Caco-2 (cell line): ENCODE measurements around the gene CRB1. TPM values are rescaled to one million over a fixed set of nuclear protein-coding genes. Genes with fewer than 3 reads are reported as not detected.

Experiments used
- BruUV-seq: library from RNA; stranded (reverse); fragments of 400-500 nt; replicated peaks from 2 replicates; lab custom pipeline; 2021; lab: Mats Ljungman, UMichigan
- CTCF ChIA-PET: fragments of 300-600 bp; sonication (Branson Sonifier 250); formaldehyde crosslinking; loops from one replicate; lab custom pipeline; 2022; ENCODE audit warnings: antibody characterized with exemption; lab: Charles Lee
- POLR2A ChIA-PET: fragments of 300-600 bp; sonication (Branson Sonifier 250); formaldehyde crosslinking; loops from one replicate; lab custom pipeline; 2022; ENCODE audit warnings: antibody characterized with exemption; lab: Charles Lee
- DNase-seq, 2 experiments: peaks; one replicate each; pipeline versions ENCODE4 v3.0.0 to v3.0.0-alpha.2; 2020 to 2022
- H3K27me3 ChIP-seq: replicated peaks from 2 replicates; pipeline ENCODE4 v1.6.0; 2011; ENCODE audit warnings: low read length; ENCODE audit not compliant: control insufficient read depth, insufficient read depth
- H3K36me3 ChIP-seq: 2 replicates; pipeline ENCODE4 v1.5.1; 2011; ENCODE audit warnings: low read length; ENCODE audit not compliant: control insufficient read depth, insufficient read depth
- H3K4me1 ChIP-seq: fragments of 250-450 bp; sonication (Bioruptor Pico); 2 replicates; pipeline ENCODE4 v1.5.1; 2020; ENCODE audit warnings: mild to moderate bottlenecking
- H3K4me3 ChIP-seq: 2 replicates; pipeline ENCODE4 v1.5.1; 2011; ENCODE audit warnings: low read depth, mild to moderate bottlenecking, control low read depth, low read length
- H3K9me3 ChIP-seq: fragments of 250-450 bp; sonication (Bioruptor Pico); 2 replicates; pipeline ENCODE4 v1.5.1; 2020; ENCODE audit warnings: mild to moderate bottlenecking, moderate library complexity
- H3K27ac Mint-ChIP-seq: one replicate; pipeline ENCODE4 v1.8.0; 2022; ENCODE audit warnings: mixed read lengths; ENCODE audit not compliant: unreplicated experiment
- H3K27me3 Mint-ChIP-seq: one replicate; pipeline ENCODE4 v1.8.0; 2022; ENCODE audit warnings: mixed read lengths; ENCODE audit not compliant: insufficient read depth, unreplicated experiment
- H3K36me3 Mint-ChIP-seq: one replicate; pipeline ENCODE4 v1.8.0; 2022; ENCODE audit warnings: mild to moderate bottlenecking, mixed read lengths; ENCODE audit not compliant: insufficient read depth, unreplicated experiment
- H3K4me1 Mint-ChIP-seq: one replicate; pipeline ENCODE4 v1.8.0; 2022; ENCODE audit warnings: low read depth, mixed read lengths; ENCODE audit not compliant: unreplicated experiment
- H3K4me3 Mint-ChIP-seq: one replicate; pipeline ENCODE4 v1.8.0; 2022; ENCODE audit warnings: mild to moderate bottlenecking, moderate library complexity, mixed read lengths; ENCODE audit not compliant: unreplicated experiment
- H3K9me3 Mint-ChIP-seq: one replicate; pipeline ENCODE4 v1.8.0; 2022; ENCODE audit warnings: mixed read lengths; ENCODE audit not compliant: unreplicated experiment
- intact Hi-C: fragments of 100-400 bp; cut with micrococcal nuclease; formaldehyde crosslinking; loops from one replicate; pipeline ENCODE4 v1.10.0; 2022; ENCODE audit not compliant: unreplicated experiment
- total RNA-seq: library from RNA; stranded (reverse); gene quantifications from 2 replicates; pipeline ENCODE4 v1.2.3, GENCODE V29; 2022
- TF ChIP-seq, protein P1 (sequence below), 2 experiments: fragments of 200-600 bp in 1 of 2; IDR thresholded peaks; 1 replicate in 1 of 2; 2 replicates in 1 of 2; pipeline versions ENCODE4 v1.5.1 to v1.8.0; 2011 to 2022; ENCODE audit warnings: antibody characterized with exemption in 1 of 2, control low read depth in 1 of 2, inconsistent platforms in 1 of 2, low read depth in 1 of 2, low read length in 1 of 2, mild to moderate bottlenecking in 1 of 2, moderate library complexity in 1 of 2; ENCODE audit not compliant: insufficient read depth in 1 of 2, severe bottlenecking in 1 of 2, unreplicated experiment in 1 of 2

The CRB1 gene
- total RNA-seq, 1 experiment from 2014 or later: not detected

DNA sequence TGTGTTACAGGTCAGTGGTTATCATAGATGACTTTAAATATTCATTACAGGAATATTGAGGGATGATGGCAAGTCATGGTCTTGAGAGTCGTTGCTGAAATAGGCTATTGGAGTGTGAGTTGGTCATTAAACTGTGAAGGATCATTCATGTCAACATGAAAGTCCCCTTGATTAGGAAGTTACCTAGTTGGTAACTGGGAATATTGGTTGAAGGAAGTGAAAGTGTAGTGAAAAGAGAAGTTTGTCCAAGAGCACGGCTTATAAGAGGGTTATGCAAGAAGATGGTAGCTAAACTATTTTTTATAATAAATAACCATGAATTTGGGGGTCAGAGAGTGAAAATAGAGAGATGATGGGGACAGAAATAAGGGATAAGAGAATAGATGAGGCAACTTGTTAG, 16.9 kb downstream of the CRB1 start:
- intact Hi-C loops: no loop called here
- no peak overlapping the region for H3K27ac Mint-ChIP-seq
- no TSS peak for BruUV-seq
- H3K4me3 Mint-ChIP-seq: no peak overlapping the region
- no peak overlapping the region for H3K4me3 ChIP-seq
- ChIA-PET POLR2A (no interaction called here), CTCF (no interaction called here)
- H3K4me1 Mint-ChIP-seq: no peaks in the 10 kb centered on the region
- TF ChIP-seq, protein P1, sequence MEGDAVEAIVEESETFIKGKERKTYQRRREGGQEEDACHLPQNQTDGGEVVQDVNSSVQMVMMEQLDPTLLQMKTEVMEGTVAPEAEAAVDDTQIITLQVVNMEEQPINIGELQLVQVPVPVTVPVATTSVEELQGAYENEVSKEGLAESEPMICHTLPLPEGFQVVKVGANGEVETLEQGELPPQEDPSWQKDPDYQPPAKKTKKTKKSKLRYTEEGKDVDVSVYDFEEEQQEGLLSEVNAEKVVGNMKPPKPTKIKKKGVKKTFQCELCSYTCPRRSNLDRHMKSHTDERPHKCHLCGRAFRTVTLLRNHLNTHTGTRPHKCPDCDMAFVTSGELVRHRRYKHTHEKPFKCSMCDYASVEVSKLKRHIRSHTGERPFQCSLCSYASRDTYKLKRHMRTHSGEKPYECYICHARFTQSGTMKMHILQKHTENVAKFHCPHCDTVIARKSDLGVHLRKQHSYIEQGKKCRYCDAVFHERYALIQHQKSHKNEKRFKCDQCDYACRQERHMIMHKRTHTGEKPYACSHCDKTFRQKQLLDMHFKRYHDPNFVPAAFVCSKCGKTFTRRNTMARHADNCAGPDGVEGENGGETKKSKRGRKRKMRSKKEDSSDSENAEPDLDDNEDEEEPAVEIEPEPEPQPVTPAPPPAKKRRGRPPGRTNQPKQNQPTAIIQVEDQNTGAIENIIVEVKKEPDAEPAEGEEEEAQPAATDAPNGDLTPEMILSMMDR (IDR thresholded peaks at IDR 0.05; ENCODE audit: insufficient read depth in 1 of 2, low read depth in 1 of 2, low read length in 1 of 2, severe bottlenecking in 1 of 2, unreplicated experiment in 1 of 2): no peak
- peaks cover 9% of the 10 kb centered on the region for H3K27me3 Mint-ChIP-seq
- no peaks in the 10 kb centered on the region for H3K36me3 ChIP-seq
- no peaks in the 10 kb centered on the region for H3K4me1 ChIP-seq
- DNase-seq: no peak
- no peaks in the 10 kb centered on the region for H3K27me3 ChIP-seq
- H3K9me3 ChIP-seq: no peaks in the 10 kb centered on the region
- H3K9me3 Mint-ChIP-seq: no peaks in the 10 kb centered on the region
- no peaks in the 10 kb centered on the region for H3K36me3 Mint-ChIP-seq

DNA sequence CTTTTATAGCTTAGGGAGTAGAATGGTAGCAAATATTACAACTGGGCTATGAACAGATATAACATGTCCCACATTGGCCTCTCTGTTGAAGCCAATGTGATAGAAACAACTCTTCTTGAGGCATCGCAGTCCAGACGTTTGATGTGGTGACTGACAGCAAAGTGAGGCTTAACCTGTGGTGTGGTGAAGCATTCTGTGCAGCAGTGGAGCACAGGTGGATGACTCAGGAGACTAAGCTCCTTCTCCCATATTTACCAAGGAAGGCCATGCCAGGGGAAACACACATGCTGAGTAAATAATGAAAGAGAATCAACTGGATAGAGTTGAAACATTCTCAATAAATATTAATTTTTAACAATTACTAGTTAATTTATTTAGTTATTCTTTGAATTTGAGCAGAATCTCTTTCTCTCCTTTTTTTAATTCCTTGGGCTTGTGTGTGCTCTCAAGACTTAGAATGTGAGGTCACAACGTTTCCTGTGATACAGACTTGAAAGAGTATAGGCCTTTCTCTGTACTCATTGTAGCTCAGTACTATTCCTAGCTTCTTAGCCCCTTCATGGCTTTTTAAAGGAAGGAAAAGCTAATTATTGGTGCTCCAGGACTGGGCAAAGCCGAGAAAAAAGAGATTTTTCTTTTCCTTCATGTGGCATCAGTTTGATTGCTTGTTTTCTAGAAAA, 17.6 kb downstream of the CRB1 start:
- no peaks in the 10 kb centered on the region for H3K9me3 Mint-ChIP-seq
- no peak overlapping the region for H3K4me3 Mint-ChIP-seq
- no TSS peak for BruUV-seq
- Histone ChIP-seq H3K36me3 (no peaks in the 10 kb centered on the region), H3K9me3 (no peaks in the 10 kb centered on the region), H3K4me1 (no peaks in the 10 kb centered on the region), H3K27me3 (no peaks in the 10 kb centered on the region), H3K4me3 (no peak overlapping the region)
- peaks cover 9% of the 10 kb centered on the region for H3K27me3 Mint-ChIP-seq
- ChIA-PET POLR2A (no interaction called here), CTCF (no interaction called here)
- intact Hi-C loops: no loop called here
- DNase-seq: no peak
- H3K27ac Mint-ChIP-seq: no peak overlapping the region
- TF ChIP-seq, protein P1 (IDR thresholded peaks at IDR 0.05; ENCODE audit: insufficient read depth in 1 of 2, low read depth in 1 of 2, low read length in 1 of 2, severe bottlenecking in 1 of 2, unreplicated experiment in 1 of 2): no peak
- H3K4me1 Mint-ChIP-seq: no peaks in the 10 kb centered on the region
- H3K36me3 Mint-ChIP-seq: no peaks in the 10 kb centered on the region

DNA sequence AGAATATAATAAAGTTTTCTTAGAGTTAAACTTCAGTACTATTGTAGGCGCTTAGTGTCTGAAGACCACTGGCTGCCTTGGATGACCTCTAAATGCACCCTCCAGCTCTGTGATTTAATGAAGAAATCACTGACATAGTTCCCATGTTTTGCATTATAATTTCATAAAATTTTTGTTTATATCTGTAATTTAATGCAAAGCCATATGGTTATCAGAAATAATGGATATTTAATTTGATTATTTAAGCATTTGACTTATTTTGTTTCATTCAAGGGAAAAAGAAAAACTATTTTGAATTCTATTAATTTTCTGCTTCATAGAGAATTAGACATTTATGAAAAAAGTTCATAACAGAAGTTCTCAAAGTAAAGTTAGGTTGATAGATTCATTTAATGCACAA, 18.6 kb downstream of the CRB1 start:
- intact Hi-C loops: no loop called here
- H3K4me1 Mint-ChIP-seq: no peaks in the 10 kb centered on the region
- Histone ChIP-seq H3K36me3 (no peaks in the 10 kb centered on the region), H3K4me1 (no peaks in the 10 kb centered on the region), H3K9me3 (no peaks in the 10 kb centered on the region), H3K27me3 (no peaks in the 10 kb centered on the region), H3K4me3 (no peak overlapping the region)
- no peaks in the 10 kb centered on the region for H3K36me3 Mint-ChIP-seq
- BruUV-seq: no TSS peak
- TF ChIP-seq, protein P1 (IDR thresholded peaks at IDR 0.05; ENCODE audit: insufficient read depth in 1 of 2, low read depth in 1 of 2, low read length in 1 of 2, severe bottlenecking in 1 of 2, unreplicated experiment in 1 of 2): no peak
- no peak overlapping the region for H3K27ac Mint-ChIP-seq
- no peak for DNase-seq
- ChIA-PET POLR2A (no interaction called here), CTCF (no interaction called here)
- H3K9me3 Mint-ChIP-seq: no peaks in the 10 kb centered on the region
- H3K4me3 Mint-ChIP-seq: no peak overlapping the region
- peaks cover 6% of the 10 kb centered on the region for H3K27me3 Mint-ChIP-seq
